Ovary (tissue), 9 donors: ENCODE data around the gene PPP6R3. TPM values are rescaled to one million over a fixed set of nuclear protein-coding genes. Genes with fewer than 3 reads are reported as not detected.

Experiments
- DNase-seq, 5 donors: peaks; one replicate each; pipeline ENCODE4 v3.0.0-alpha.2; 2019 to 2020
- H3K27ac ChIP-seq, 2 donors: fragments of 200-600 bp; one replicate each; pipeline versions ENCODE4 v1.5.1 to v1.8.0; 2019 to 2022
- H3K27me3 ChIP-seq: fragments of 200-600 bp; one replicate; pipeline ENCODE4 v1.8.0; 2022
- H3K36me3 ChIP-seq: fragments of 200-600 bp; sonication (generic); one replicate; pipeline ENCODE4 v1.5.1; 2019
- H3K4me1 ChIP-seq: one replicate; pipeline ENCODE4 v1.8.1; 2013; ENCODE audit warnings: mild to moderate bottlenecking, moderate library complexity; ENCODE audit not compliant: insufficient read depth
- H3K4me3 ChIP-seq: fragments of 200-600 bp; sonication (generic); one replicate; pipeline ENCODE4 v1.5.1; 2017
- H3K9me3 ChIP-seq, 2 donors: fragments of 200-600 bp in 1 of 2; sonication (generic) in 1 of 2; one replicate each; pipeline versions ENCODE4 v1.5.1 to v1.8.1; 2013 to 2019; ENCODE audit warnings: mild to moderate bottlenecking in 1 of 2, moderate library complexity in 1 of 2
- CTCF ChIP-seq, 3 donors: fragments of 450-650 bp in 2 of 3; fragments of 200-600 bp in 1 of 3; IDR thresholded peaks; one replicate each; pipeline versions ENCODE4 v1.5.1 to v1.8.0; 2016 to 2022; ENCODE audit warnings: antibody characterized with exemption in 3 of 3, mild to moderate bottlenecking in 1 of 3
- EP300 ChIP-seq: sonication (generic); formaldehyde crosslinking; IDR thresholded peaks from one replicate; pipeline ENCODE4 v1.6.1; 2017; ENCODE audit warnings: antibody characterized with exemption
- POLR2A ChIP-seq: fragments of 450-650 bp; IDR thresholded peaks from one replicate; pipeline ENCODE4 v1.6.1; 2017; ENCODE audit warnings: antibody characterized with exemption, mild to moderate bottlenecking, moderate library complexity
- WGBS, 3 donors: extraction: QIAGEN DNeasy Blood & Tissue Kit in 1 of 3; methylation state at CpG; one replicate each; pipeline versions ENCODE4 v1.1.5 to v1.1.7; 2013 to 2017; 5-methylcytosine and 5-hydroxymethylcytosine counted together
- intact Hi-C, 4 donors: fragments of 100-400 bp; cut with DNase I; formaldehyde crosslinking; loops; one replicate each; pipeline versions ENCODE4 v1.11.0 to v1.15.1; 2022 to 2023
- polyA plus RNA-seq, 2 donors: library from polyadenylated mRNA; stranded (reverse); fragments of 200-250 nt in 1 of 2; fragments of 350-450 nt in 1 of 2; fragmentation: Illumina TruSeq in 1 of 2; extraction: RNeasy Lipid Tissue Mini Kit (QIAGEN cat#74804) in 1 of 2; gene quantifications; one replicate each; pipeline ENCODE4 v1.2.3, GENCODE V29; 2013 to 2014
- total RNA-seq, 7 donors: library from RNA; depleted of rRNA in 2 of 7; stranded (reverse); fragments of >200 nt in 2 of 7; fragmentation: NEBNext Ultra II Directional in 3 of 7; extraction: Animal tissue kit (Norgen Biotek cat#: 25700) in 3 of 7; gene quantifications; one replicate each; pipeline versions ENCODE4 v1.1.0 to v1.2.4, GENCODE V29; 2016 to 2023
- donor health status: DM: no; HTN: no; CAD: no; lungs with moderate emphysema.
- donor health status: DM: no; HTN: no; CAD: no.
- donor health status: Bipolar disorder and iron deficiency.
- donor health status: DM: yes; HTN: yes; CAD: no.
- donor health status: DM: no; HTN: no; CAD: no.
- donor health status: DM: yes; HTN: yes; CAD: no.

Gene PPP6R3
- total and polyA plus RNA-seq, 9 donors: 36.4 to 122 (median 103) TPM

GRCh38 chr11:68546555-68546954 is 86.0 kb downstream of the PPP6R3 start:
- Histone ChIP-seq H3K9me3 (no peaks in the 10 kb centered on the region), H3K4me1 (peaks cover 16% of the 10 kb centered on the region), H3K36me3 (no peaks in the 10 kb centered on the region), H3K27me3 (no peaks in the 10 kb centered on the region), H3K4me3 (no peak overlapping the region), H3K27ac (no peak overlapping the region)
- WGBS, 3 donors: 88 to 90% (median 89%) methylated on average over 4 of the region's 4 CpGs
- DNase-seq: no peak
- TF ChIP-seq EP300: no peak
- TF ChIP-seq POLR2A: no peak
- no peak for TF ChIP-seq CTCF (IDR thresholded peaks at IDR 0.05)
- intact Hi-C loops: no loop called here

GRCh38 chr11:68549789-68550484 is 89.4 kb downstream of the PPP6R3 start:
- TF ChIP-seq POLR2A (no peak), CTCF (IDR thresholded peaks at IDR 0.05) (no peak), EP300 (no peak)
- no peaks in the 10 kb centered on the region for H3K27me3 ChIP-seq
- intact Hi-C loops: no loop called here
- no peak overlapping the region for H3K4me3 ChIP-seq
- no peak overlapping the region for H3K27ac ChIP-seq
- no peaks in the 10 kb centered on the region for H3K9me3 ChIP-seq
- 54 to 63% (median 57%) methylated on average over 11 of the region's 11 CpGs for WGBS, 3 donors
- H3K36me3 ChIP-seq: no peaks in the 10 kb centered on the region
- H3K4me1 ChIP-seq: peaks cover 10% of the 10 kb centered on the region
- DNase-seq: no peak

GRCh38 chr11:68550485-68550817 is 89.9 kb downstream of the PPP6R3 start:
- peaks cover 10% of the 10 kb centered on the region for H3K4me1 ChIP-seq
- H3K4me3 ChIP-seq: no peak overlapping the region
- H3K9me3 ChIP-seq: no peaks in the 10 kb centered on the region
- peak overlapping the region in 1 of 2 donors; percentile 2 for H3K27ac ChIP-seq
- intact Hi-C loops: no loop called here
- DNase-seq: no peak
- no peaks in the 10 kb centered on the region for H3K27me3 ChIP-seq
- H3K36me3 ChIP-seq: no peaks in the 10 kb centered on the region
- 10 to 16% (median 12%) methylated on average over 4 of the region's 4 CpGs for WGBS, 3 donors
- no peak for TF ChIP-seq POLR2A
- no peak for TF ChIP-seq CTCF (IDR thresholded peaks at IDR 0.05)
- no peak for TF ChIP-seq EP300

GRCh38 chr11:68551223-68551622 is 90.7 kb downstream of the PPP6R3 start:
- intact Hi-C loops: no loop called here

More at GRCh38 chr11:68551223-68551622, 90.7 kb downstream of the PPP6R3 start:
- TF ChIP-seq EP300: no peak
- no peak for TF ChIP-seq CTCF (IDR thresholded peaks at IDR 0.05)
- no peak for TF ChIP-seq POLR2A
- Histone ChIP-seq H3K4me3 (no peak overlapping the region), H3K27ac (no peak overlapping the region), H3K27me3 (no peaks in the 10 kb centered on the region), H3K4me1 (peaks cover 10% of the 10 kb centered on the region), H3K9me3 (no peaks in the 10 kb centered on the region), H3K36me3 (no peaks in the 10 kb centered on the region)
- 47 to 61% (median 57%) methylated on average over 7 of the region's 7 CpGs for WGBS, 3 donors
- DNase-seq: no peak
